Measurements from ENCODE around the gene GJD3.

Gene GJD3

GRCh38 chr17:40352237-40352778, 12.2 kb downstream of the GJD3 start:
- DNase-seq (ENCODE audit: low read depth in 3 of 3) = no peak

- DNase-seq (ENCODE audit: low read depth in 3 of 3) = no peak
Observed at GRCh38 chr17:40351359-40352236, 12.9 kb downstream of the GJD3 start.

DNA sequence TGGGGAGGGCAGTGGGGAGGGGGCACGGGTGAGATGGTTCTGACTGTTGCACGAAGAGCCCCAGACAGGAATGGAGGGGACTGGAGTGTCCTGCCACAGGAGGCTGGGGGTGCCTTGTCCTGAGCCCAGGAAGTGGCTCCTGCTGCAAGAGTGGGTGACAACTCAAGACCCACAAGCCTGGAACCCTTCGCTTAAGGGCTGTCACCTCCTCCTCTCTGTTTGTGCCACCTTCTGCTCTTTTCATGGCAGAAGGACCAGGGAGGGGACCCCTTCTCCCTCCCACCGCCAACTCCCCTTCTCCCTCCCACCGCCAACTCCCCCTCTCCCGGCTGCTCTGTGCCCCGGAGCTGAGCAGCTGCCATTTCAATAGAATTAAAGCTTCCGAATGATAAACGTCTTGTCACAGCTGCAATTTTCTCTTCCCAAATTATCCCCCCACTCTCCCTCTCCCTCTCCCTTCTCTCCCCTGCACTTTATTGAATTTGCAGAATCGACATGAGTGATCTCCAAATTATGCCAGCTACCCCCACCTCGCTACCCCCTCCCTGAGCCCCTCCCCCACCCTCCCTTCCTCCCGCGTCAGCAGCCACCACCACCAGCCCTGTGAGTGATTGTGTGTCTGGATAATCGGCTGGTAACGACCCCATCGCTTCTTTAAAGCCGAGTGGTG, 13.7 kb downstream of the GJD3 start:
- DNase-seq (ENCODE audit: low read depth in 3 of 3) = no peak

DNA sequence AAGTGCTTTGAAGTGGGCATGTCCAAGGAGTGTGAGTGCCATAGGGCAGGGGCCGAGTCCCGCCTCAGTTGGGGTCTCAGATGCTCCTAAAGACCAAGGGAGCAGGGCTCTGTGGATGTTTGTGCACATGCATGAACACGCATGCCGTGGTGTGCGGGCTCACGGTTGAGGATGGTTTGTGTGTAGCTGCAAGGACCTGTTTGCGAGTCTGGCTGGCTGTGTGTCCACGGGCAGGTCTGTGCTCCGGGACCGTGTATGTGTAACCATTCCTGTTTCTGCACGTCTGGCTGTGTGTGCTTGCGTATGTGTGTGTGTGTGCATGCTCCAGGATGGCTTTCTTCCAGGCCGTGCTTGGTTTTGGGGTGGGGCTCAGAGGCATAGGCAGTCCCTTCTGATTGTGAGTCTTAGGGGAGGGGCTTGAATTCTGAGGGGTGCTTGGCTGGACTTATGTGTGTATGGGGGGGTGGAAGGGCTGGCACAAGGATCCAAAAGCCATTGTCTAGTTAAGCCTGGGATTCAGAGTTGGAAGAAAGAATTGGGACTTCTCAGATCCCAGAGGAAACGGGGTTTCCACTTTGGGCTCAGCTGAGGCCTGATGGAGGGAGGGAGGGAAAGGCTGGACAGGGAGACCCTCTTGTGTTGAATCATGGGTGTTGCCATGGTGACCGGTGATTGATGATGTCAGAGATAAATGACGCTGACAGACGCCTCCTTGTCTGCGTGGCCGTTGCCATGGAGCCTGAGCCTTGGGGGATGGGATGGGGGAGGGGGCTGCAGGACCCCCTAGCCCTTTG, 14.4 kb downstream of the GJD3 start:
- no peak for DNase-seq (ENCODE audit: low read depth in 3 of 3)

DNA sequence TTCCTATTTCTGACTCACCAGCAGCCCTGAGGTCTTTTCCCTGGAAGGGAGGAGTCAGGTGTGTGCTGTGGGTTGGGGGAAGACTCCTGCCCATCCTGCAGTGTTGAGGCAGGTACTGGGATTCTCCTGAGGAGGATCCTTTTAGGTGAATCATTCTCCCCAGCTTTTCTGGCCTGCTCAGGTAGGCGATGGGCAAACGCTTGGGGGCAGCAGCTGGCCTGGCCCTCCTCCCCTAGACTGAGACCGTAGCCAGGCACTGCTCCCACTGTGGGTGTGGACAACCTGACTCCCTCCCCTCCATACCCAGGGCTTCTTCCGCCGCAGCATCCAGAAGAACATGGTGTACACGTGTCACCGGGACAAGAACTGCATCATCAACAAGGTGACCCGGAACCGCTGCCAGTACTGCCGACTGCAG, 15.1 kb downstream of the GJD3 start:
- DNase-seq (ENCODE audit: low read depth in 3 of 3) = no peak

DNA sequence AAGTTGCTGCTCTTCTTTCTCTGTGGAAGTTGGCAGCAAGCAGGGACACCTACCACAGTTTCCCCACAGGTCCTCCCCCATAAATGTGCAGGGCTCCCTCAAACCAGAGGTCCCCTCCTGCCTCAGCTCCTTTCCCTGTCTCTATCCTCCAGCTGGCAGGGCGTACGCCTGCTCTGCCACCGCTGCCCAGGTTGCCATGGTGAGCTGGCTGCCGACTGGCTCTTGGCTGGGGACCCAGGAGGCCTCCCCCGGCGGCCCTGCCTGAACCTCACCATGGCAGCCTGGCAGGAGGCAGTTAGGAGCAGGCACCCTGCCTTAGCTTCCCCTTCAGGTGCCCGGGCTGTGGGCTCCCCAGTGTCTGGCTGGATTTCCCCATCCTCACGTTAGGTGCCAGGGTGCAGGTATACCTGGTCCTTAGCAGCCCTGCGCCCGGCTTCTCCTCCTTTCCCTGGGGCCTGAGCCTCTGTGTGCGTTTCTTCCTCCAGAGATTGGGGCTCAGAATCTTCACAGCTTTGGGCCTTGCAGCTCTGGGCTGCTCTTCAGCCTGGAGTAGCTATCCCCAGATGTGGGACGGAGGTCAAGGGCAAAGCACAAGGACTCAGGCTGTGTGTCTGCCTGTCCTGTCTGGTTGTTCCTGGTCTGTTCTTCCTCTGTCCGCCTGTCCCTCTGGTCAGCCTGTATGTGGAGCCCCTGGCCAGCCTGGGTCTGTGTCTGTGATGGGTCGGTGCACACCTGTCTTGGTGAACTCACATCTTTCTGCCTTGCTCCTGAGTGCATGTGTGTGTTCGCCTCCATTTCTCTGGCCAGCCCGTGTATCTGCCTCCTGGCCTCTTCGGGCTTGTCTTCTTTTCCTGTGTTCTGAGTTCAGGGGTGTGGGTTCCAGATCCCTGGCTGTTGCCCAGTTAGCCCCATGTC, 15.7 kb downstream of the GJD3 start:
- no peak for DNase-seq (ENCODE audit: low read depth in 3 of 3)

DNA sequence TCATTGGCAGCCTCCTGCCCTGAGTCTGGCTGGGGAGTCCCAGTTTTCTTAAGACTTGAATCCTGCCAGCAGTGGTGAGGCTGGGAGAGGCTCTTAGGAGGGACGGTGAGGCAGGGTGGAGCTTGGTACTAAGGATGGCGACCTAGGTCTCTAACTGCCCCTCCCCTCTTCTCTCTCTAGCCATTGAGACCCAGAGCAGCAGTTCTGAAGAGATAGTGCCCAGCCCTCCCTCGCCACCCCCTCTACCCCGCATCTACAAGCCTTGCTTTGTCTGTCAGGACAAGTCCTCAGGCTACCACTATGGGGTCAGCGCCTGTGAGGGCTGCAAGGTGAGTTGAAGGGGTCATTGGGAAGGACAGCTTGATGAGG, 16.4 kb downstream of the GJD3 start:
- DNase-seq (ENCODE audit: low read depth in 3 of 3) = no peak

- no peak for DNase-seq (ENCODE audit: low read depth in 3 of 3)
Observed at GRCh38 chr17:40347319-40348135, 17.0 kb downstream of the GJD3 start.

DNA sequence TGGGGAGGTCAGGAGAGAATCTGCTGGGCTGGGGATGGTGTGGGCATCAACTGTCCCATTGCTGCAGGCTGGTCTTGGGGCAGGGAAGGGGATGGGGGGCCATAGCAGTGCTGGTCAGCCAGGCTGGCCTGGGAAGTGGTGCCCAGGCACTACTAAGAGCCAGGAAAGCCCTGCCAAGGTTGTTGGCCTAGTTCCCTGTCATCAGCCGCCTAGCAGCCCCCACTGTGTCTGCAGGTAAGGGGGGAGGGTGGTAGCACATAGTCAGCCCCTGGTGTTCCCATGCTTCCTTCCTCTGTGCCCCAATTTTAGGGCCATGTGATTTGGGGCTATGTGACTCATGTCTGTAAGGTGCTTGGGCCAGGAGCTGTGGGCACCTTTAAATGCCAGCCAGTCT, 17.8 kb downstream of the GJD3 start:
- DNase-seq (ENCODE audit: low read depth in 3 of 3) = no peak

GRCh38 chr17:40345994-40346764, 18.4 kb downstream of the GJD3 start:
- DNase-seq (ENCODE audit: low read depth in 3 of 3) = no peak

- DNase-seq (ENCODE audit: low read depth in 3 of 3) = no peak
Observed at GRCh38 chr17:40345161-40345993, 19.2 kb downstream of the GJD3 start.

GRCh38 chr17:40344421-40345160, 19.9 kb downstream of the GJD3 start:
- no peak for DNase-seq (ENCODE audit: low read depth in 3 of 3)

DNA sequence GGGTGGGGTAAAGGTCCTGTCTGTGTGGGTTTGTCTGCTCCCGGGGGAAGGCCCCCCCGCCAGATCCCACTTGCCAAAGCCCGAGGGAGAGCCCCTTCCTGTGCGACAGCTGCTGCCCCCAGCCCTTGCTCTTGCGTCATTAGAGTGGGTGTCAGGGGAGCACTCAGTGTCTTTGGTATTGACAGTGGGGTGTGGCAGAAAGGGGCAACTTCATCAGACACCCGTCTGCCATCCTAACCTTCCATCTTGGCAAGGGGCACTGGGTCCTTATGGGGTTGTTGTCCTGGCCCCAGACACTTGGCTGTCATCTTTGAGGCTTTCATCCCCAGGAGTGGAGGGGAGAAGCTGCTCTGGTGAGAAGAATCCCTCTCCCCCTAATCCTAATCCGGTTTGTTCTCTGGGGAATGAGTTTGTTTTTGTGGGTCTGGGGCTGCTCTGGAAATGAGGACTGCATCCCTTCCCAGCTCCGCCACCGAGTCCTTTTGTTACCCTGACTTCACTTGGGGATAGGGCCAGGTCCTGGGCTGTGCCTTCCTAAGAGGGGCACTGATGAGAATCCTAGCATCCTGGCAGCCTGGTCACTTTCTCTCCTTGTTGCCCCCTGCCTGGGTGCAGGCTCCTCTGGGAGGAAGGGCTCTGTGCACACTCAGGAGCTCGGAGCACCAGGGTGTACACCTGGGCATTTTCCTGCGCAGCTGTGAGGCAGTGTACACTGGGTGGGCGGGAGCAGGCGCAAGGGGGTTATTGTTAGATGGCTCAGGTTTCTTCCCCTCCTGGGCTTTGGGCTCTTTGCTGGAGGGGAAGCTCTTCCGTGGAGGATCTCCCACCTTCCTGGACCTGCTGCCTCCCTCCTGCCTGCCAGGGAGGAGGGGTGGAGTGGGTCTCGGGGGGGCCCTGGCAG, 21.1 kb downstream of the GJD3 start:
- no peak for DNase-seq (ENCODE audit: low read depth in 3 of 3)

DNA sequence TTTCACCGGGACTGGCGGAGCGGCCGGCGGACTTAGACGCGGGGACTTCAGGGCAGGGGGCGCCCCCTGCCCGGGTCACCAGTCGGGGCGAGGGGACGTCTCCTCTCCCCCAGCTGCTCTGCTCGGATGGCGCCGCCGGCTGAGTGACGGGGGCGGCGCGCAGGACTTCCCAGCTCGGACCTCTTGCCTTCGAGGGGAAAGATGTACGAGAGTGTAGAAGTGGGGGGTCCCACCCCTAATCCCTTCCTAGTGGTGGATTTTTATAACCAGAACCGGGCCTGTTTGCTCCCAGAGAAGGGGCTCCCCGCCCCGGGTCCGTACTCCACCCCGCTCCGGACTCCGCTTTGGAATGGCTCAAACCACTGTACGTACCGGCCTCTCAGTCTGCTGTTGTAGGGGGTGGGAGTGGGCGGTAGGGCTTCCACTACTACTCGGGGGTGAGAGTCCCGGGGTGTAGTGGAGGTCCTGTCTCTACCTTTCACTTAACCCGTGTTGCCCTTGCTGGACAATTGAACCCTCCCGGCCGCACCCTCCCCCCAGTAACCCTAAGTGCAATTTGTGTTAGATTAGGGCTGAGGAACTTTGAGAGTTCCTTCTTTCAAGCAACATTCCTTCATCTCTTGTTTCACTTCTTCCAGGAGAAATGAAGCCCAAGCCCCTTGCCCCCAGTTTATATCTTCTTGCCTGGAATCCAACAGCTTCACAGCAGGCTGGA, 21.9 kb downstream of the GJD3 start:
- DNase-seq (ENCODE audit: low read depth in 3 of 3) = no peak

GRCh38 chr17:40341808-40342503, 22.6 kb downstream of the GJD3 start:
- no peak for DNase-seq (ENCODE audit: low read depth in 3 of 3)
